Inflammatory macrophage treated with lipopolysaccharide for 4 hours (primary cell): ENCODE data around the gene SGCA.
A peak's percentile ranks its signal among the peaks of the same experiment; 100 is the strongest.

Experiments used
- DNase-seq: peaks from one replicate; pipeline ENCODE4 v3.0.0-alpha.2; 2020

SGCA gene

DNA sequence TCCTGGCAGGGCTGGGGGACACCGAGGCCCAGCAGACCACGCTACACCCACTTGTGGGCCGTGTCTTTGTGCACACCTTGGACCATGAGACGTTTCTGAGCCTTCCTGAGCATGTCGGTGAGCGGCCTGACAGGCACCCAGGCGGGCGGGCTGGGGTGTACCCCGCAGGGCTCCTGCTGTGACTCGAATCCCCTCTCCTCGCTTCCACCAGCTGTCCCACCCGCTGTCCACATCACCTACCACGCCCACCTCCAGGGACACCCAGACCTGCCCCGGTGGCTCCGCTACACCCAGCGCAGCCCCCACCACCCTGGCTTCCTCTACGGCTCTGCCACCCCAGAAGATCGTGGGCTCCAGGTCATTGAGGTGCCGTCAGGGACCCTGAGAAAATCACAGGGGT, 1.6 kb downstream of the SGCA start:
- DNase-seq: no peak

DNA sequence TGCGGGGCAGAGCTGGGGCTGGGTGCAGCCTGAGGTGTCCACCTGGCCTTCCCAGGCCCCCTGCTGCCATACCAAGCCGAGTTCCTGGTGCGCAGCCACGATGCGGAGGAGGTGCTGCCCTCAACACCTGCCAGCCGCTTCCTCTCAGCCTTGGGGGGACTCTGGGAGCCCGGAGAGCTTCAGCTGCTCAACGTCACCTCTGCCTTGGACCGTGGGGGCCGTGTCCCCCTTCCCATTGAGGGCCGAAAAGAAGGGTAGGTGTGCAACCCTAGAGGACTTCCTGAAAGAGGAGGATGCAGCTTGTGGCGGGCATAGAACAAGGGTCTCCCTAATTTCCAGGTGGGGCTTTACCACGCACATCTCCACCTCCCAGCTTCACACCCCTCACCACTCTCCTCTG, 2.5 kb downstream of the SGCA start:
- no peak for DNase-seq

DNA sequence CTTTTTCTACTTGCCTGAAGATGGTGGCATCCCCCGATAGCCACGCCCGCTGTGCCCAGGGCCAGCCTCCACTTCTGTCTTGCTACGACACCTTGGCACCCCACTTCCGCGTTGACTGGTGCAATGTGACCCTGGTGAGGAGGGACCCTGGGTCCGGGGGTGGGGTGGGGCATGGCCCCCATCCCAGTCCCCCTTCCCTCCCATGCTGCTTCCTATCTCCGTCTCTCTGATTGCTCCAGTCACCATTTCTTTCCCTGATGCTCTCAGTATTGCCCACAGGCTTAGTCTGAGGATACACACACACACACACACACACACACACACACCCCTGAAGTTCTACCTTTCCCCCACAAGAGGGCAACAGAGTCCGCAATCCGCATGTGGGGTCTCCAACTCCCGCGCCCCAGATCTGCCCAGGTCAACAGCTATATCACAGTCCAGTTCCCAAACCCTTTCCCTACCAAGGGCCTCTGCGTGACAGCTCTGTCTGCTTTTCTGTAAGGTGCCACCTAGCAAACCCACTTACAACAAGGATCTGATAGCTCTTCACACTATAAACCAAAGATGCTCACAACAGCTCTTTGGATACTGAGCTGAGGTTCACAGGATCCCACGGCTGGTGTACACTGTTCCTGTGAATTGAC, 3.4 kb downstream of the SGCA start:
- peak; percentile 53 for DNase-seq

DNA sequence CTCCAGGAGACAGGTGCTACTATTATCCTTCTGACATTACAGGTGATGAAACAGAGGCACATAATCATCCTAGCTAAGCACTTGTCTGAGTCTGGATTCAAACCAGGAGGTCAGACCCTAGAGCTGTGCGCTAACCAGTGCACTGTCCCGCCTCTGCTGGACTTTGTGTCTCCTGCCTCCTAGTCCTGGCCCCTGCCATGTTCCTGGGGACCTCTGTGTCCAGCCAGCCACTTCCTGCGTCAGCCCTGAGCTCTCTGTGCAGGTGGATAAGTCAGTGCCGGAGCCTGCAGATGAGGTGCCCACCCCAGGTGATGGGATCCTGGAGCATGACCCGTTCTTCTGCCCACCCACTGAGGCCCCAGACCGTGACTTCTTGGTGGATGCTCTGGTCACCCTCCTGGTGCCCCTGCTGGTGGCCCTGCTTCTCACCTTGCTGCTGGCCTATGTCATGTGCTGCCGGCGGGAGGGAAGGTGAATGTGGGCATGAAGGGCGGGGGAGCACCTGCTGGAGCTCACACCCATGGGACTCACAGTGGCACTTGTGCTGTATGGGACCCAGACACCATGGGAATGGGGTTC, 4.2 kb downstream of the SGCA start:
- DNase-seq: no peak

DNA sequence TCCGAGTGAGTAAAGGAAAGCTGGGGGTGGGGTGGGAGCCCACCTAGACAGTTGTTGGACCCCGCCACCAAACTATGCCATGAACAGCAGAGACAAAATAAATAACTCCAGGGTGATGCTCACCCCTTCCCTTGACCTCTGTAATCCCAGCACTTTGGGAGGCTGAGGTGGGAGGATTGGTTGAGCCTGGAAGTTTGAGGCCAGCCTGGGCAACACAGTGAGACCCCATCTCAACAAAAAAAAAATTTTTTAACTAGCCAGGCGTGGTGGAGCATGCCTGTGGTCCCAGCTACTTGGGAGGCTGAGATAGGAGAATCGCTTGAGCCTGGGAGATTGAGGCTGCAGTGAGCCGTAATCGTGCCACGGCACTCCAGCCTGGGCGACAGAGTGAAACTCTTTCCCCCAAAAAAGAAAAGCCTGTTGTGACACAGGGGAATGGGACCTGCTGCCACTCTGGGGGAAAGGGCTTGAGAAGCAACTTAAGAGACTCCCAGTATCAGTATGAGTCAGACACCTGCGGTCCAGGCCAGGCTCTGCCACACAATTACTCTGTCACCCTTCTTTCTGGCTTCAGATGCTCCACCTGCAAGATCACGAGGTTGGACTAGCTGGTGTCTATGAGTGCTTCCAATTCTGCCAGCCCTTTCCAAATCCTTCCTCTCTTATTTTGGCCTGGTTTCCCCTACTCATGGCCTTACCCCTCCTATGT, 5.0 kb downstream of the SGCA start:
- DNase-seq: no peak

DNA sequence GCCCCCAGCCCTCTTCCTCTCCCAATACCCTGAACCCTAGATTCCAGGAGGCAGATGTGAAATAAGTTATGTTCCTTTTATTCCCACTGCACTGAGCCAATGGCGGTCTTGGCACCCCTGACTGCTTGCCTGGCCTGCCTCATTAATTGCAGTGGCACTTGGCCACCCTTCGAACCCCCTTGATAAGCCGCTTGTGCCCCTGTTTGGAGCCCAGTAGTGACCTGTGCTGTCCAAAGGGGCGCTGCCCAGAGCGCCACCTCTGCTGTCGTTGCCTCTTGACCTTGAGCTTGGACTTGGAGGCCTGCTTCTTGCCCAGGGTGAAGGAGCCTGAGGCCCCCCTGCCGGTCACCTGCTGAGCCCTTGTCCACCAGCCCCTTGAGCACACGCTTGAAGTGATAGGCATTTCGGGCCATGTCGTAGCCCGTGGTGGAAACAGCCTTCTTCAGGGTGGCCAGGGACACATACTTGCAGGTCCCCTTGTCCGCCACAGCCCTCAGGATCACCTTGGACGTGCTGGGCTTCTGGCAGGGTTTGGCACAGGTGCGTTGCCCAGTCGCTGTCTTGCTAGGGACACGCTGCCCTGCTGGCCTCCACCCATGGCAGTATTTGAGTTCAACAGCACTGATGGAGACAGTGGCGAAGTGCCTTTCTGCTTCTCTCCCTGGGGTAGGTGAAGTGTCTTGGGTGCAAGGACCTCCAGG, 5.7 kb downstream of the SGCA start:
- DNase-seq: no peak

DNA sequence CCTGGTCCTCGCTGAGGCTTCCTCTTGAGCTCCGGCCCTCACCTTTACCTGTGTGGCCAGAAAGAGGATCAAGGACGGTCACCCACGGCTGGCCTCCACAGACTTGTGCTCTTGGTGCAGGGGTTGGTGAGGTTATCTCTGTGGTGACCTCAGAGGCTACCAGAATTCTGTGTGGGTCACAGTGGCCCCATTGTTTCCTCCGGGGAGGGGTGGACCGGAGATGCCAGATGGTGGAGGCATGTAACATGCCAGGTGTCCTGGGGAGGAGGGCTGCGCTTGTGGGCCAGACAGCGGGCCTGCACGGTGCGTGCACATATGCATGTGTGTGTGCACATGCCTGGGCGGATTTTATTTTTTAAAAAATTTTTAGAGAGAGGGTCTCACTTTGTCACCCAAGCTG, 6.3 kb downstream of the SGCA start:
- no peak for DNase-seq

DNA sequence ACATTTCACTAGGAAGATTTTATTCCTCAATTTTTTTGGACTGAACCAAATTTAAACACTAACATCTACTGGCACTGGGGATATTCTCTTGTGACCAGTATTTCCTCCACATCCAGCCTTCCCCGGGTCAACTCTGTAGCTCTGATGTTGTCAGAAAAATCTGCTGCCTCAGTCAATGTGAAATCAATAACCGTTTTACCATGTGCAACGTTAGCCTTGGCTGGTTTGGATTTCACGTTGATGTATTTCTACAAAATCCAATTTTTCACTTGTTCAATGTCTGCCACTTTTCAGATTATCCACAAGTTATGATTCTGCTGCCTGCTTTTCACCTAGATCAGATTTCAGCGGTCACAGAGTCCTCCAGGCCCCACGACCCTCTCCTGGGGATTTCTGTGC, 7.1 kb downstream of the SGCA start:
- no peak for DNase-seq

DNA sequence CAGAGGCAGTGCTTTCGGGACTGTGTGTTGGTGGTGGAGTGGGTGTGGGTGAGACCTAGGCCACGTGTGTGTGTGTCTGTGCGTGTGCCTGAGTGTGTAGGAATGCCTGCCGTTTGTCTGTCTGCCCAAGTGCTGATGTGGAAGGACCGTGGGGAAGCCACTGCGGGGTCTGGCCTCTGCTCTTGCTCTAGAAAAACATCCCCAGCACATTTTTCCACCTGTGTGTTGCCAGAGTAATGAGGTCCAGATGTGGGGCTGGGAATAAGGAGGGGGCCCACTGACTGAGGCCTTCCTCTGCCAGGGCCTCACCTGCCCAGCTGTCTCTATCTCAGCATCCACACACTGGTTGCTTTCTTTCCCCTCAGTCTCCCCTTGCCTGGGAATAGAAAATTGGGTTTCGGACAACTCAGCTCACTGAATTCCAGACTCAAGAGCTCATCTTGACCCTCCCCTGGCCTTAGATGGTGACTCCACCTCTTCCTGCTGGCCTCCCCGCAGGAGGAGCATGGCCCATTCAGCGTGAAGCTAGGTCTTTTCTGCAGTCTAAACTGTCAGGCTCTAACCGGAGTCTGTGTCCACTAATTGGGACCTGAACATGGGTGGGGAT, 7.6 kb downstream of the SGCA start:
- DNase-seq: no peak

DNA sequence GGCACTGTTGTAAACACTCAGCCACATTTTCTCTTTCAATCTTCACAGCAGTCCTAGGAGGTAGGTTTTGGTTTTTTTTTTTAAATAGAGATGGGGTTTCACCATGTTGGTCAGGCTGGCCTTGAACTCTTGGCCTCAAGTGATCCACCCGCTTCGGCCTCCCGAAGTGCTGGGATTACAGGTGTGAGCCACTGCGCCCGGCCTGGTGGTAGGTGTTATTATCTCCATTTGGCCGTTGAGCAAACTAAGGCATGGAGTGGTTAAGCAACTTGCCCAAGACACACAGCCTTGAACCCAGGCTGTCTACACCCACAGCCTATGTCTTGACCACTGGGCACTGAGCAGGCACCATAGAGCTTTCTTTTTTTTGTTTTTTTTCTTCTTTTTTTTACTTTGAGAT, 8.6 kb downstream of the SGCA start:
- DNase-seq: no peak

DNA sequence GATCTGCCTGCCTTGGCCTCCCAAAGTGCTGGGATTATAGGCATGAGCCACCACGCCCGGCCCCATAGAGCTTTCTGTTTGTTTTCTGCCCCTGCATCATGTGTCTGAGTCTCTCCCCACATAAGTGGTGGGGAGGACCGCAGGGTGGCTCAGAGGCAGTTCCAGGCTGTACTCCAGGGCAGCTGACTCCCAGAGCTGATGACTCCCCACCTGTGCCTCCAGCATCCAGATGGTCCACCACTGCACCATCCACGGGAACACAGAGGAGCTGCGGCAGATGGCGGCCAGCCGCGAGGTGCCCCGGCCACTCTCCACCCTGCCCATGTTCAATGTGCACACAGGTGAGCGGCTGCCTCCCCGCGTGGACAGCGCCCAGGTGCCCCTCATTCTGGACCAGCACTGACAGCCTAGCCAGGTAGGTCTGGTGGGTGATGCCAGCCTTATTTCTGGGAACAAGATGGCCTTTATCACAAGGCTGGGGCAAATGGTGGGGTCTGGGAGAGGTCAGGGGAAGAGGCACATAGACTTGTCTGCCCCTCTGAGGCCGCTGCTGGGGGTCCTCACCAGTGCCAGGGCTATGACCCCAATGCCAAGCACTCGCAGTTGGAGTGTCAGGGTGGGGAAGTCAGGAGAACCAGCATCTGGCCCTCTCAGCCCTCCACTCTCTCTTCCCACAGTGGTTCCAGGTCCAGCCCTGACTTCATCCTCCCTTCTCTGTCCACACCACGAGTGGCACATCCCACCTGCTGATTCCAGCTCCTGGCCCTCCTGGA, 9.4 kb downstream of the SGCA start:
- DNase-seq: no peak

DNA sequence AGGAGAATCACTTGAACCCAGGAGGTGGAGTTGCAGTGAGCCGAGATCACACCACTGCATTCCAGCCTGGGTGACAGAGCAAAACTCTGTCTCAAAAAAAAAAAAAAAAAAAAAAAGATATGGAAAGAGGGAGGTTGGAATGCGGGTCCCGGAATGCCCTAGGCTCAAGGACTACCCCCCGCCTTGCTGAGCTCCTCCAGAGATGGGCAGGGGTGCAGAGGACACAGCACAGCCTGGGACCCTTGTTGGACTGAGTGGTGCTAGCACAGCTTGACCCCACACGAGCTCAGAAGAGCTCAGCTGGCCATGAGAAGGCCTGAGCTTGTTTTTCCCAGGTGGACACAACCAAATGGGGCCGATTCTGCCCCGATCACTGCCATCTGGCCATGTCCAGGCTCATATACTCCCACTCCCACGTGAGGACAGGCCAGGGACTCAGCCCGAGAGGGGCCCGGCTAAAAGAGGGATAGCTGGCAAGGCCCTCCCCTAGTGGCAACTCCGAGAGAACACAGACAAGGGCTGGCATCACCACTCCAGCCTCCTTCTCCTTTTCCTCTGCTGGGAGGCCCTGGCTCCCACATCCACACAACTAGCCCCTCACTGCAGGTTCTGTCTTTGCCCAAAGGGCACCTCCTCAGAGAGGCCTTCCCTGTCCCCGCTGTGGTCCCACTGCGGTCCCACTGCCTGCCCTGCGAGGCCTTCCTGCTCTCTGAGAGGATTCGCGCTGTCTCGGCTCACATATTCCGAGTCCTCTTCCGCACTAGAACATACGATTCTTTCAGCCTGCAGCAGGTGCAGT, 11.0 kb downstream of the SGCA start:
- no peak for DNase-seq

DNA sequence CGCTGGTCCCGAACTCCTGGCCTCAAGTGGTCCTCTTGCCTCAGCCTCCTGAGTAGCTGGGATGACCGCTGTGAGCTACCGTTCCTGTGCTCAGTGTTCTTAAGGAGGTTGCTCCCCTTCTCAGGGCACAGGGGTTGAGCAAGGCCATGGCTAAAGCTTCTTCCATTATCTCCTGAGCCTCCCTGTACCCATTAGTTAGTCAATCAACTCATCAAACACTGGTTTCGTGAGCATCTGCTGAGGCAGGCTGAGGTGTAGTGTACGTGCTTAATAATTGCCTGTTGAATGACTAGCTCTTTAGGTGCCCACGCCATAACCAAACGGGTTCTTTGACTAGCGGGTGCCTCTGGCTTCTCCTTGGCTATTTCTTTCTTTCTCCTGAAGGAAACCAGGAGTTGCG, 11.7 kb downstream of the SGCA start:
- DNase-seq: no peak

DNA sequence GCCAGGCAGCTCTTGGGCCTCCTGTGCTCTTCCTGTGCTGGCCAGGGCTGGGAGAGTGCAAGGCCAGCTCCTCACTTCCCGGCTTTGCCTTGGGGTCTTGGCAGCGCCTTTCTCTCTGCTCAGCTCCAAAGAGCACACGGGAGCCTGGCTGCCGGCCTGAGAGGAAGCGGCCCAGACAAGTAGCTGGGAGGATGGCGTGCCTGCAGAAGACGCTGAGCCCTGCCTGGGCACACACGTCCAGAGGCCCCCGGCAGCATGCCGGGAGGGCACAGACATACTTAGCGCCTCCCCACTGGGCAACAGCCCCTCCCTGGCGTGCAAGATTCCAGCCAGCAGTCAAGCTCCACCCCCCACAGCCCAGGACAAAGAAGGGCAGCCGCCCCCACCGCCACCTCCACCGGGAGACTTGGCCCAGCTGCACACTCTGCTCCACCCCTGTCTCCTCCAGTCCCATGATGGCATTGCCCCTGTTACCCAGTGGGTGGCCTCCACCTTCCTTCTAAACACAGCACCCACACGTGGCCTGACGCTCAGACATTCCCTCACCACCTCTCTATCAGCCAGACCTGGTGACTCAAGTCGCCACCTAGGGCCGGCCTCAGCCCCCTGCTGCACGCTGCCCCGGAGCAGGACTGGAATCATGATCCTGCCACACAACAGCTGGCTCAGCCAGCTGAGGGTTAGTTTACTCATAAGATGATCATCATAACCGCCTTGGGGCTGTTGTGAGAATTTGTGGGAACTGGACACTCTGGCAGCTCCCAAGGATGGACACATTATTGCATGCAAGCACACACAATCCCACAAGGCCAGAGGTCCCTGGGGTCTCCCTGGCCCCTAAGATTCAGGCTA, 12.4 kb downstream of the SGCA start:
- peak; percentile 69 for DNase-seq

DNA sequence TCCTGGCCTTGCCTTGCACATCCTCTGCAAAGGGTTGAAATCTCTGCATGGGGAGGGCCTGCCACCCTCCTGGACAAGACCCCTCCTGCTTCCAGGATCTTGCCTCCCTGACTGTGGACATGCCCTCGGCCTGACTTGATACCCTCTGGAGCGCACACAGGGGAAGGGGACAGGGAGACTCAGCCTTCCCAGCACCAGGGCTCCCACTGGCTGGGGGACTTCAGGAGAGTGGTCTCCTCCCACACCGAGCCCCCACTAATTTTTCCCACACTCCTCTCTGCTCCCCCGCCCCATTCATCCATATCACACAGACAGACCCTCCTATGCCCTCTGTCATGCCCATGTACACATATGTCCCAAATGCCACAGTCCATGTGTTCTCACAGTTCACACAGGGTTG, 14.3 kb downstream of the SGCA start:
- no peak for DNase-seq

DNA sequence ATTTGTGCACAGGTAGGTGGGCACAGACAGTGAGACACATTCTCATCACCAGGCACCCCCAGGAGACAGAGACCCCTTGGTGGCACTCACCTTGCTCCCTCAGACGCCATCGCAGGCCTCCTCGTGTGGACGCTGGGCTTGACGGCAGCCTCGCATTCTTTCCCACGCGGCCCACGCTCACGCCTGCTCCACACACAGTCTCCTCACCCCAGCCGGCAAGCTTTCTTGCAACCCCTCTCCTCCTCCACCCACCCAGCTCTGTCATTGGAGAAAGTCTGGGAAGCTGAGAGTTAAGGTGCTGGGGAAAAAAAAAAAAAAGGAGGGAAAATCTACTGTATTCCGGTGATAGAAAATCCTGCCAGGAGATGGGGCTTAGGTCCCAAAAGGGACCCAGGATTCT, 14.8 kb downstream of the SGCA start:
- no peak for DNase-seq

DNA sequence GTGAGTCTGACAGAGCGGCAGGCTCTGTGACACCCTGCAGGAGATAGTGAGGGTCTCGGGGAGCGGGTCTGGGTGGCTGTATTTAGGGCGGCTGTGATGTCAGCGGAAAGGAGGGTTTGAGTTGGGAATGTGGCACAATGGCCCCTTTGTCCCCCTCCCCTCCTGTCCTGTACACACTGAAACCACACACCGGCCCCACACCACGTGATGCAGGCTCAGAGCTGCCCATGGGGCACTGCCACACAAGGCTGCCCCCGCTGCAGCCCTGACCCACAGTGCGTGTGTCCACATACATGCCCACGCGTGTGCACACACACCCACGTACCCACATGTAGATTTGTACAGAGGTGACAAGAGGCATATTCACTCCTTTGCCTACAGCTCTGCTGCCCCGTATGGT, 15.3 kb downstream of the SGCA start:
- DNase-seq: no peak

DNA sequence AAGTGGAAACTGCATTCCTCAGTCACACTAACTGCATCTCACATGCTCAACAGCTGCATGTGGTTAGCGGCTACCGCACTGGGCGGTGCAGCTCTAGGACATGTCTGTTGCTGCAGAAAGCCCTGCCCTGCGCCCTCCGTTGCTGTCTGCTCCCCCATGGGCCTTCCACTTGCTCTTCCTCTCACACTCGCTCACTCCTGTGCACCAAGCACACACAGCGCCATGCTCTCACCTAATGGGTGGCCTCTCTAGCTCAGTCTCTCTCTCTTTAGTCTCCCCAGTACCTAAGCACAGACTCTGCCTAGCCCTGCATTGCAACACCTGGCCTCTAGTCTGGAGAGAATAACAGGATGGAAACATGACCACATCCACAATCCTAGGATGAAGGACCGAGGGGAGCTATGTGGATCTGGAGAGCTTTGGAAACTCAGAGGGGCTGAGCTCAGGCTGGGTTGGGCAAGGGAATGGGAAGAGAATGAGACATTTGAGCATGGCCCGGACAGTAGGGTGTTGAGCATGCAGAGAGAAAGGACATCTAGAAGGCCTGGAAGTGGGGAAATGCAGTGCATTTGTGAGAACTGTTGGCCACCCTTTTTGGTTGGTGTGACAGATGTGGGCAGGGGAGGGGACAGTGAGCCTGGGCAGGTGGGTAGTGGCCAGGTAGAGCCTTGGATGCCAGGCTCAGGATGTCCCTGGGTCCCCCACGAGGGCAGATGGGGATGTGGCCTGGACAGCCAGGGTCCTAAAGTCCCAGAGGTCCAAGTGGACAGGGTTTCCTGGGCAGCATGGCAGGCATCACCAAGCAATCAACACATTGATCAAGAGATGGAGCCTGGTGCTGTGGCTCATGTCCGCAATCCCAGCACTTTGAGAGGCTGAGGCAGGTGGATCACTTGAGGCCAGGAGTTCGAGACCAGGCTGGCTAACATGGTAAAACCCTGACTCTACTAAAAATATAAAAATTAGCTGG, 16.1 kb downstream of the SGCA start:
- DNase-seq: no peak

DNA sequence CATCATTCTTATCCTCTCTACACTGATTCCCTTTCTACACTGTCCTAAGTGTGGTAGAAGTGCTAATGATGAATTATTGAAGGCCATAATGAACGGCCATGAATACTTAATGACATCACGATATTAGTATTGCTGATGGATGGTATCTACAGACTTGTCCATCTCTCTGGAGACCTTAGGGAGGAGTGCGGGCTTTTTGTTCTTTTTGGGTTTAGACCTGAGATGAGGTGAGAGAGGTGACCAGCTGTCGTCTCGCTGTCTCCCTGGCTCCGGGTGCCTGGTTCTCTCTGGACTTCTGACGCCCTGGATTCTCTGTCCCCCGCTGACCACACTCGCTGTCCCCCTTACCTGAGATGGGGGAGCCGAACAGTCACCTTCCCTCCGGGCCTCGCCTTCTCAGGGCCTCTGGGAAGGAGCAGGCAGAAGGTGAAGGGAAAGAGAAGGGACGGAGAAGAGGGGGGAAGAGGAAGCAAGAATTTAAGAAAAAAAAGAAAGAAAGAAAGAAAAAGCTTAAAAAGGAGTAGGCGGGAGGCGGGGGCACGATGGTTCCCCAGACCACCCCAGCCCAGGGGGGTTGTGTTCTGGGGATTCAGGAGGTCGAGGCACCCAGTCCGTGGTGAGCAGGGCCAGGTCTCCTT, 17.1 kb downstream of the SGCA start:
- DNase-seq: no peak
